ENCODE results near the gene FGF6.
"Not testable (repeated sequence)": the region's sequence is repeated elsewhere in the genome, so short reads cannot be mapped to it uniquely, and the experiment has no call there.

Gene FGF6

GRCh38 chr12:4445156-4446101 lies at the start of gene FGF6:
FGF6 (minus strand) TSS chr12:4445815; CDS start chr12:4445570, 245 bp downstream.
- FAIRE-seq, result no peak

GRCh38 chr12:4490973-4491372 lies 45.4 kb upstream of the FGF6 start:
- FAIRE-seq, result no peak

- no peak for FAIRE-seq
Observed at GRCh38 chr12:4489556-4489955, 43.9 kb upstream of the FGF6 start.

GRCh38 chr12:4486980-4487379 lies 41.4 kb upstream of the FGF6 start:
- FAIRE-seq, result no peak

- FAIRE-seq, result no peak
Observed at GRCh38 chr12:4486049-4486699, 40.6 kb upstream of the FGF6 start.

- no peak for FAIRE-seq
Observed at GRCh38 chr12:4483885-4484823, 38.5 kb upstream of the FGF6 start.

- FAIRE-seq, result no peak
Observed at GRCh38 chr12:4482936-4483335, 37.3 kb upstream of the FGF6 start.

- no peak for FAIRE-seq
Observed at GRCh38 chr12:4478933-4479332, 33.3 kb upstream of the FGF6 start.

- no peak for FAIRE-seq
Observed at GRCh38 chr12:4477129-4477528, 31.5 kb upstream of the FGF6 start.

- FAIRE-seq, result no peak
Observed at GRCh38 chr12:4472046-4472445, 26.4 kb upstream of the FGF6 start.

- FAIRE-seq, result no peak
Observed at GRCh38 chr12:4471256-4471655, 25.6 kb upstream of the FGF6 start.

- FAIRE-seq, result no peak
Observed at GRCh38 chr12:4468994-4469393, 23.4 kb upstream of the FGF6 start.

GRCh38 chr12:4460761-4461160 lies 15.1 kb upstream of the FGF6 start:
- FAIRE-seq, result no peak

- FAIRE-seq, result not testable (repeated sequence)
Observed at GRCh38 chr12:4455849-4456248, 10.2 kb upstream of the FGF6 start.

GRCh38 chr12:4454315-4454860 lies 8.8 kb upstream of the FGF6 start:
- no peak for FAIRE-seq

GRCh38 chr12:4451694-4452093 lies 6.1 kb upstream of the FGF6 start:
- FAIRE-seq, result no peak

- FAIRE-seq, result no peak
Observed at GRCh38 chr12:4450551-4451112, 5.0 kb upstream of the FGF6 start.

GRCh38 chr12:4449851-4450221 lies 4.2 kb upstream of the FGF6 start:
- no peak for FAIRE-seq

GRCh38 chr12:4448943-4449850 lies 3.6 kb upstream of the FGF6 start:
- FAIRE-seq, result no peak

GRCh38 chr12:4448371-4448940 lies 2.8 kb upstream of the FGF6 start:
- no peak for FAIRE-seq

GRCh38 chr12:4447151-4447550 lies 1.5 kb upstream of the FGF6 start:
- FAIRE-seq, result no peak
